Stimulated activated effector memory CD8-positive, alpha-beta T cell treated with anti-CD3 and anti-CD28 coated beads, Interleukin-12 subunit alpha, Interleukin-12 subunit beta, amount 100 ng/mL, for 72 hours (primary cell): ENCODE results near the gene FCN2.

Experiments used
- ATAC-seq: fragments of 150-1000 bp; cut with Tn5 transposase; 2 replicates; pipeline ENCODE4 v1.10.0; 2021
- DNase-seq, 2 donors: peaks; one replicate each; pipeline ENCODE4 v3.0.0; 2021 to 2022; ENCODE audit warnings: low spot score in 2 of 2
- H3K27ac Mint-ChIP-seq: one replicate; pipeline ENCODE4 v1.8.0; 2022; ENCODE audit warnings: mild to moderate bottlenecking, mixed read lengths
- H3K36me3 Mint-ChIP-seq: one replicate; pipeline ENCODE4 v1.8.0; 2022; ENCODE audit warnings: mild to moderate bottlenecking, mixed read lengths
- H3K4me1 Mint-ChIP-seq: one replicate; pipeline ENCODE4 v1.8.0; 2022; ENCODE audit warnings: mixed read lengths
- H3K4me3 Mint-ChIP-seq: one replicate; pipeline ENCODE4 v1.8.0; 2022; ENCODE audit warnings: mild to moderate bottlenecking, mixed read lengths
- H3K9me3 Mint-ChIP-seq: one replicate; pipeline ENCODE4 v1.8.0; 2022; ENCODE audit warnings: mixed read lengths

Gene FCN2

DNA sequence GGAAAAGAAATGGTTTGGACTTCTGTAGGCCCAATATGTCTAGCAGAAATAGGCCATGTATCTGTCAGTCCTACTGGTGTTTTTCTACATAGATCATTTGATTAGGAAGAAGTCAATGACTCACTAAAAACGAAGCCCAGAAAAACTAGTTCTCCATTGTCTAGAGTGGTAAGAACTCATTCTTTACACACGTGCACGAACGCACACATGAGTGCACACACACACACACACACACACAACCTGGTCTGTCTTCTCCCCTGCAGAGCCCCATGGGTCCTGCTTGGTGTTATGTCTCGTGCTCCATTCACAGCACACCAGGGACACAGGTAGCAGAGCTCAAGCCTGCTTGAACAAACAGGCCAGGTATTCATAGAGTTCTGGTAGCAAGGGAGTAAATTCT lies 52.0 kb downstream of the FCN2 start:
- Mint-ChIP-seq H3K4me3 (no peak overlapping the region), H3K4me1 (no peaks in the 10 kb centered on the region), H3K36me3 (no peaks in the 10 kb centered on the region), H3K27ac (no peak overlapping the region), H3K9me3 (no peaks in the 10 kb centered on the region)
- ATAC-seq (no peak), DNase-seq (no peak)

DNA sequence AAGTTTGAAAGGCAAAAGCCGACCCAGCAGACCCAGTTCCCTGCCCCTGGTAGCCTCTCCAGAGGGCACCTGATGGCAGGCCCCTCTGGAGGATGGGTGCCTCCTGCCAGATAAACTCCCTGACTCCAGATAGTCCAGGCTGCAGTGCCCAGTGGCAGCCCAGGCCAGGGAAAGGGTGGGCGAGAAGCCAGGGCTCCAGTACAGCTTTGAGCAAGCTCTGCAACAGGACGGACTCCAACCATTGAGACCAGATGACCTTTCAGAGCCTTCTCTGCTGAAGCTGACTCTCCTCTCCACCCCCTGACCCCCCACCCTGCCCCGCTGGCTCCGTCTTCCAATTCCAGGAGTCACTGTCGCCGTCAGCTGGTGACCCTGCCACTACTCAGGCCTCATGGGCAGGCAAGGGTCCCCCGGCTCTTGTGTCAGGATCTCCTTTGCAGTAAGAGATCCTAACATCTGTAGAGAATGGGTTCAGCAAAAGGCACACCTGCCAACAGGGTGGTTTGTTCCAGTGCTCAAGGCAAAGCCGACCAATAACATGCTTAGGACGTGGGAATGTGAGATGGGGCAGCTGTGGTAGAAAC lies 52.6 kb downstream of the FCN2 start:
- Mint-ChIP-seq H3K4me3 (no peak overlapping the region), H3K27ac (no peak overlapping the region), H3K9me3 (no peaks in the 10 kb centered on the region), H3K4me1 (no peaks in the 10 kb centered on the region), H3K36me3 (no peaks in the 10 kb centered on the region)
- no peak for ATAC-seq
- no peak for DNase-seq

DNA sequence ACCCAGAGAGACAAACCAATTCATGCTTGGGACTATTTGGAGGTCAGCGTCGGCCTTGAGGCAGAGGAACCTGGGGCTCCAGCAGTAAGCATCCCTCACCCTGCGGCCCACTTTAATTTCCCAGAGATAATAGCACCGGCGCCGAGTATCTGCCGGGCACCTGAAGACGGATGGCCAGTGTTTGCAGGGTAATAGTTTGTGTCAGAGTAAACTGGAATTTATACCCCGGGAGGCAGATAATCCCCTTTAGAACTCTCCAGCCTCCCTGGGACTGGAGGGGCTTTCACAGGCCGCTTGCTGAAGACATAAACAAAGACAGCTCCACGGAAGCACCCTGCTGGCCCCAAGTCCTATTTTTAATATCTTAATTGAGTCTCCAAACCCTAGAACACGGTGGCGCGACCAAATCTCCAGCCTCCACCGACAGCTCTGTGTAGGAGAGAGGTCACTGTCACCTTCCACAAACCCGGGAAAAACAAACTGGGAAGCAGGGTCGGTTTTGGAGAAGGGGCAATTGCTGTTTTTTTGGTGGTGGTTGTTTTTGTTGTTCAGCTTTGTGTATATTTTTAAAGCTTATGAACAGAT lies 54.5 kb downstream of the FCN2 start:
- H3K36me3 Mint-ChIP-seq = no peaks in the 10 kb centered on the region
- no peak for ATAC-seq
- no peak overlapping the region for H3K27ac Mint-ChIP-seq
- no peaks in the 10 kb centered on the region for H3K4me1 Mint-ChIP-seq
- no peaks in the 10 kb centered on the region for H3K9me3 Mint-ChIP-seq
- DNase-seq = no peak
- no peak overlapping the region for H3K4me3 Mint-ChIP-seq

DNA sequence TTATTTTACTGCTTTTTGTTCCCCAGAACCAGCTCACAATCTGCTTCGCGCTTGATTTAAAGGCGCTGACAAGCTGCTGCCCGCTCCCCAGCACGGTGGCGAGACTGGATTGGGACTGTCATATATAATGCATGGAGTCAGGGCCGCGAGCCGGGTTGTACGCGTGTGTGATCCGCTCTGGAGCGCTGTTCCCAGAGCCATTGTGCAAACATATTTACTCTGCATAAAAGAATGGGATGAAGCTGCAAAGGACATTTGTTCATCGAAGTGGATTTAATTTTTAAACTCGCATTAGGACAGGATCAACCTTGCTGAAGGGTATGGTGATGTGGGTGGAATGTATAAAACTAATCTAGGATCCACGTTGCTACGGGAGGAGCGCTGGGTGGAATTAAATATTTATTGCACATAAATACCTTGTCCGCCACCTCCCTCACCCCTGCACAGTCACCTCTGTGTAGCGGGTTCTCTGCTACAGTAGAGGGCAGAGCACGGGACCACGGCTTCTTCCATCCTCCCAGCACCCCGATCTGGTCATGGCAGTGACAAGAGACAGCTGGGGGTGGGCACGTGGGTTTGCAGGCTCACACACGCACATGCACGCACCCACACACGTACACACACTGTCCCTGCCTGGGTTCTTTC lies 55.2 kb downstream of the FCN2 start:
- Mint-ChIP-seq H3K36me3 (no peaks in the 10 kb centered on the region), H3K4me3 (no peak overlapping the region), H3K27ac (no peak overlapping the region), H3K4me1 (no peaks in the 10 kb centered on the region), H3K9me3 (no peaks in the 10 kb centered on the region)
- no peak for DNase-seq
- no peak for ATAC-seq

DNA sequence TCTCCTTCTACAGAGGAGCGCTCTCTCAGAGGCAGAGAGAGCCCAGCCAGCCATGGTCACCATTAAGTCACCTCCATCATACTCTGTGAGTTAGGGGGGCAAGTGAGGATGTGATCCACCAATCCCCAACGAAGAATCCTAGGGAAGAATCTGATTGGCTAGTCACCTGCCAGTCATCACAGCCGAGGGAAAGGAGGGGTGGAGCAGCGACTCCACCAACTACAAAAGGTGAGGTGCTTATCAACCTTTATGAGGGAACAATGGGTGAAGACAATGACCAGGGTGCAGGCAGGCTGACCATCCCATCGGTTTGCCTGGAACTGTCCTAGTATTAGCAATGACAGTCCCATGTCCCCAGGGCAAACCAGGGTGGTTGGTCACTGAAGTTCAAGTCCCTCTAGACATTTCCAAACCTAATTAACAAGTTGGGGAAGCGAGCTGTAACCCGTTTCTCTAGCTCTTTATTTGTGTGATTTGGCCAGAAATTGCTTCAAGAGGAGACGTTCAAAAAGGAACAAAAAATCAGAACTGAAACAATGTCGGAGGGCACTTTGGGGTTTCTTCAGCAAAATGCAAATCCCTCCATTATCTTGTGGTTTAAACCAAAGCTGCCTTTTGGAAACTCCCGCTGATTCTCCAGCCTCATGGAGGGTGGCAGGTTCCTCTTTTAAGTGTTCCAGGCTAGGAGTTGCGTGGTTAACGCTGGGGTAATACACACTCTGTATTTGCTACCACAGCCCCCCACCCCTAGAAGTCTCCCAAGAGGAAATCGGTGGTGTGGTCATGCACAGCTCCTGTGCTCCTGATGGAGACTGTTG lies 55.9 kb downstream of the FCN2 start:
- no peak overlapping the region for H3K27ac Mint-ChIP-seq
- no peak overlapping the region for H3K4me3 Mint-ChIP-seq
- H3K9me3 Mint-ChIP-seq = no peaks in the 10 kb centered on the region
- ATAC-seq (no peak), DNase-seq (no peak)
- no peaks in the 10 kb centered on the region for H3K4me1 Mint-ChIP-seq
- H3K36me3 Mint-ChIP-seq = no peaks in the 10 kb centered on the region
